LNCaP clone FGC (cell line): Measurements from ENCODE around the gene LRRTM4.

Source experiments
- DNase-seq: peaks from one replicate; pipeline ENCODE4 v3.0.0-alpha.2; 2011; ENCODE audit warnings: low read depth
- H3K4me3 ChIP-seq: 2 replicates; pipeline ENCODE4 v1.5.1; 2011; ENCODE audit warnings: mild to moderate bottlenecking, low read depth, low read length, control low read depth
- TF ChIP-seq, protein P1 (sequence below): IDR thresholded peaks from 2 replicates; pipeline ENCODE4 v1.5.1; 2012; ENCODE audit warnings: mild to moderate bottlenecking; ENCODE audit not compliant: control insufficient read depth, insufficient read depth; ENCODE audit errors: extremely low read depth

LRRTM4 gene

GRCh38 chr2:77479895-77480294 lies 42.3 kb downstream of the LRRTM4 start:
- no peak for DNase-seq
- TF ChIP-seq, protein P1, sequence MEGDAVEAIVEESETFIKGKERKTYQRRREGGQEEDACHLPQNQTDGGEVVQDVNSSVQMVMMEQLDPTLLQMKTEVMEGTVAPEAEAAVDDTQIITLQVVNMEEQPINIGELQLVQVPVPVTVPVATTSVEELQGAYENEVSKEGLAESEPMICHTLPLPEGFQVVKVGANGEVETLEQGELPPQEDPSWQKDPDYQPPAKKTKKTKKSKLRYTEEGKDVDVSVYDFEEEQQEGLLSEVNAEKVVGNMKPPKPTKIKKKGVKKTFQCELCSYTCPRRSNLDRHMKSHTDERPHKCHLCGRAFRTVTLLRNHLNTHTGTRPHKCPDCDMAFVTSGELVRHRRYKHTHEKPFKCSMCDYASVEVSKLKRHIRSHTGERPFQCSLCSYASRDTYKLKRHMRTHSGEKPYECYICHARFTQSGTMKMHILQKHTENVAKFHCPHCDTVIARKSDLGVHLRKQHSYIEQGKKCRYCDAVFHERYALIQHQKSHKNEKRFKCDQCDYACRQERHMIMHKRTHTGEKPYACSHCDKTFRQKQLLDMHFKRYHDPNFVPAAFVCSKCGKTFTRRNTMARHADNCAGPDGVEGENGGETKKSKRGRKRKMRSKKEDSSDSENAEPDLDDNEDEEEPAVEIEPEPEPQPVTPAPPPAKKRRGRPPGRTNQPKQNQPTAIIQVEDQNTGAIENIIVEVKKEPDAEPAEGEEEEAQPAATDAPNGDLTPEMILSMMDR, result no peak
- H3K4me3 ChIP-seq, result no peak overlapping the region

- TF ChIP-seq, protein P1, result no peak
- DNase-seq, result no peak
- no peak overlapping the region for H3K4me3 ChIP-seq
These were observed 42.8 kb downstream of the LRRTM4 start for GRCh38 chr2:77479395-77479794.

DNA sequence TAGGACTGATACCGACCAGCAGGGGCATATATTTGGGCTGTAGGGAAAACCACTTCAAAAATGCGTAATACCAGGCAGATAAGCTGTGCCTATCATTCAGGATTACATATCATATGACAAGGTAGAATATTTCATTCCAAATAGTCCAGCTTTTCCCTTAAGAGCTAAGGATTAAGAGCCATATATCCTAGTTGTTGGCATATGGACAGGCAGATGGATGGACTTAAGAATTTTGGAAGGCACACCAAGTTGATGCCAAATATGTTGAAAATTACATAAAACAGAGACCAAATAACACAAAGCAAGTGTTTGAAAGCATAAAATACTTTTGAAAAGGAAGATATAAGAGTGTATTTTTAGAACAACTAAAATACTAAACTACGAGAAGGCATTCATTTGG lies 52.1 kb downstream of the LRRTM4 start:
- DNase-seq, result no peak
- no peak overlapping the region for H3K4me3 ChIP-seq
- TF ChIP-seq, protein P1, result no peak

DNA sequence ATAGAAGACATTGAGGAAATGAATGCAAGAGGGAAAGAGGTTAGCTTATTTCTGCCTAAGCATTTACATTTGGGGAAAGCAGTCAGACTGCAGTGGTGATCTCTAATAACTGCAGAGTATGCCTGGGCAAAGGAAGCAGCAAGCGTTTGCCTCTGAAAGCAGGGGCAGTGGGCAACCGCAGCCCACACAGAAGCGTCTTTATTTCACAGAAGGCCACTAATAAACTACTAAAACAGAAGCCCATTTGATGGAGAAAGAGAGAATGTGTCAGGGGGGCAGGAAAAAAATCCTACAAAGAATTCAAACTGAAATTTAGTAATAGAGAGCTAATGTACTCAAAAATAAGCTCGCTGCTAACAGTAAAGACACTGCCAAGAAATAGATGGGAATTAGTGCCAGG lies 53.1 kb downstream of the LRRTM4 start:
- DNase-seq, result no peak
- H3K4me3 ChIP-seq, result no peak overlapping the region
- TF ChIP-seq, protein P1, result no peak

DNA sequence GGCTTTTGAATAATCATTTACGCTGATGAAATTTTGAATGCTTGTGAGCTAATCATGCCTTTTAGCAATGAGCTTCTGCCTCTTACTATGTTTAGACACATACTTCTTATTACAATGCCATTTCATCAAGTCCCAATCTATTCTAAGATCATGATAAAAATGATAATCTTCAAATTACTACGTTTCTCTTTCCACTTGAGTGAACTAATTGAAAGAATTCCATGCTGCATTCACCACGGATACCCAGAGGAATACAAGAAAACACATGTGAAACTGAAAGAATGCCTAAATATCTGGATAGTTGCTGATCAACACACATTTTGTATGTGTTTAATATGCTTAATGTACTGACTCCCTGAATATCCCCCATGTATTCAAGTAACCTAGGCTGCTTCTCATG lies 62.3 kb downstream of the LRRTM4 start:
- TF ChIP-seq, protein P1, result no peak
- no peak overlapping the region for H3K4me3 ChIP-seq
- DNase-seq, result no peak

- no peak for DNase-seq
These were observed 64.0 kb downstream of the LRRTM4 start for GRCh38 chr2:77458216-77458615.

GRCh38 chr2:77457665-77458064 lies 64.5 kb downstream of the LRRTM4 start:
- no peak overlapping the region for H3K4me3 ChIP-seq
- TF ChIP-seq, protein P1, result no peak
- no peak for DNase-seq

More at GRCh38 chr2:77458216-77458615, 64.0 kb downstream of the LRRTM4 start:
- TF ChIP-seq, protein P1, result no peak
- H3K4me3 ChIP-seq, result no peak overlapping the region
